ENCODE measurements around the gene CER1.

GRCh38 chr9:14704281-14704680, 18.3 kb downstream of the CER1 start:
- TF ChIP-seq SP1 (IDR thresholded peaks at IDR 0.05) (no peak), FOXM1 (IDR thresholded peaks at IDR 0.05; ENCODE audit: borderline replicate concordance) (no peak), TARDBP (IDR thresholded peaks at IDR 0.05) (no peak), FOXA1 (IDR thresholded peaks at IDR 0.05) (no peak), SUZ12 (IDR thresholded peaks at IDR 0.05) (no peak), NFRKB (IDR thresholded peaks at IDR 0.05) (no peak), FOXK2 (IDR thresholded peaks at IDR 0.05) (no peak), L3MBTL2 (conservative IDR thresholded peaks at IDR 0.05) (no peak)

Data from HEK293T (cell line).